Activated CD4-positive, CD25-positive, alpha-beta regulatory T cell treated with anti-CD3 and anti-CD28 coated beads, Interleukin-2, amount 50 U/mL, for 24 hours (primary cell): ENCODE measurements around the gene KCNQ5.
"Not testable (repeated sequence)": the region's sequence is repeated elsewhere in the genome, so short reads cannot be mapped to it uniquely, and the experiment has no call there.

ENCODE experiments used
- ATAC-seq, 2 donors: fragments of 150-1000 bp; cut with Tn5 transposase; one replicate each; pipeline ENCODE4 v1.10.0; 2021; ENCODE audit warnings: mild to moderate bottlenecking in 1 of 2, moderate library complexity in 1 of 2

Gene KCNQ5

GRCh38 chr6:72855471-72855870, 233.6 kb downstream of the KCNQ5 start:
- ATAC-seq = no peak

- no peak for ATAC-seq
These were observed 234.9 kb downstream of the KCNQ5 start for GRCh38 chr6:72856801-72857200.

- no peak for ATAC-seq
These were observed 236.1 kb downstream of the KCNQ5 start for GRCh38 chr6:72857791-72858585.

GRCh38 chr6:72861059-72861458, 239.2 kb downstream of the KCNQ5 start:
- no peak for ATAC-seq

- ATAC-seq = no peak
These were observed 240.1 kb downstream of the KCNQ5 start for GRCh38 chr6:72861935-72862432.

- ATAC-seq = no peak
These were observed 241.3 kb downstream of the KCNQ5 start for GRCh38 chr6:72863131-72863530.

GRCh38 chr6:72864236-72864635, 242.4 kb downstream of the KCNQ5 start:
- ATAC-seq = no peak

- ATAC-seq = no peak
These were observed 242.9 kb downstream of the KCNQ5 start for GRCh38 chr6:72864799-72865198.

- ATAC-seq = no peak
These were observed 243.6 kb downstream of the KCNQ5 start for GRCh38 chr6:72865467-72865866.

GRCh38 chr6:72869621-72870020, 247.8 kb downstream of the KCNQ5 start:
- ATAC-seq = no peak

- no peak for ATAC-seq
These were observed 251.6 kb downstream of the KCNQ5 start for GRCh38 chr6:72873433-72873832.

- no peak for ATAC-seq
These were observed 254.4 kb downstream of the KCNQ5 start for GRCh38 chr6:72876256-72876655.

- no peak for ATAC-seq
These were observed 264.3 kb downstream of the KCNQ5 start for GRCh38 chr6:72886170-72886569.

GRCh38 chr6:72890233-72890632, 268.4 kb downstream of the KCNQ5 start:
- no peak for ATAC-seq

GRCh38 chr6:72890671-72891070, 268.8 kb downstream of the KCNQ5 start:
- no peak for ATAC-seq

- no peak for ATAC-seq
These were observed 271.0 kb downstream of the KCNQ5 start for GRCh38 chr6:72892901-72893300.

GRCh38 chr6:72894091-72894490, 272.2 kb downstream of the KCNQ5 start:
- no peak for ATAC-seq

GRCh38 chr6:72898313-72898712, 276.4 kb downstream of the KCNQ5 start:
- ATAC-seq = not testable (repeated sequence)

- ATAC-seq = no peak
These were observed 284.0 kb downstream of the KCNQ5 start for GRCh38 chr6:72905705-72906478.

GRCh38 chr6:72911463-72912155, 289.7 kb downstream of the KCNQ5 start:
- no peak for ATAC-seq

GRCh38 chr6:72913797-72914196, 291.9 kb downstream of the KCNQ5 start:
- no peak for ATAC-seq

- no peak for ATAC-seq
These were observed 294.4 kb downstream of the KCNQ5 start for GRCh38 chr6:72916298-72916697.

GRCh38 chr6:72916906-72917305, 295.0 kb downstream of the KCNQ5 start:
- ATAC-seq = no peak
